ENCODE data around the gene DAO.

GRCh38 chr12:108895220-108895802 is 15.4 kb downstream of the DAO start:
- TF ChIP-seq CTCF (IDR thresholded peaks at IDR 0.05) (no peak), GABPA (IDR thresholded peaks at IDR 0.05; ENCODE audit: low read depth) (no peak), RCOR1 (IDR thresholded peaks at IDR 0.05; ENCODE audit: low read length) (no peak), EZH2phosphoT487 (IDR thresholded peaks at IDR 0.05; ENCODE audit: borderline replicate concordance, low read depth) (no peak), TAF1 (IDR thresholded peaks at IDR 0.05; ENCODE audit: borderline replicate concordance, low read depth, low read length) (no peak), CHD2 (IDR thresholded peaks at IDR 0.05; ENCODE audit: low read length, partially characterized antibody) (no peak), REST (IDR thresholded peaks at IDR 0.05; ENCODE audit: low read depth, low read length) (no peak), USF1 (IDR thresholded peaks at IDR 0.05; ENCODE audit: borderline replicate concordance, low read depth) (no peak), POLR2AphosphoS5 (IDR thresholded peaks at IDR 0.05; ENCODE audit: low read depth, low read length) (no peak), EP300 (IDR thresholded peaks at IDR 0.05; ENCODE audit: borderline replicate concordance in 1 of 2, low read depth in 1 of 2, low read length in 1 of 2) (no peak), MAX (IDR thresholded peaks at IDR 0.05; ENCODE audit: low read depth) (no peak), NFIC (IDR thresholded peaks at IDR 0.05; ENCODE audit: borderline replicate concordance) (no peak)
